Measurements from ENCODE around the gene EFNA1.
A peak's percentile ranks its signal among the peaks of the same experiment; 100 is the strongest.

DNA sequence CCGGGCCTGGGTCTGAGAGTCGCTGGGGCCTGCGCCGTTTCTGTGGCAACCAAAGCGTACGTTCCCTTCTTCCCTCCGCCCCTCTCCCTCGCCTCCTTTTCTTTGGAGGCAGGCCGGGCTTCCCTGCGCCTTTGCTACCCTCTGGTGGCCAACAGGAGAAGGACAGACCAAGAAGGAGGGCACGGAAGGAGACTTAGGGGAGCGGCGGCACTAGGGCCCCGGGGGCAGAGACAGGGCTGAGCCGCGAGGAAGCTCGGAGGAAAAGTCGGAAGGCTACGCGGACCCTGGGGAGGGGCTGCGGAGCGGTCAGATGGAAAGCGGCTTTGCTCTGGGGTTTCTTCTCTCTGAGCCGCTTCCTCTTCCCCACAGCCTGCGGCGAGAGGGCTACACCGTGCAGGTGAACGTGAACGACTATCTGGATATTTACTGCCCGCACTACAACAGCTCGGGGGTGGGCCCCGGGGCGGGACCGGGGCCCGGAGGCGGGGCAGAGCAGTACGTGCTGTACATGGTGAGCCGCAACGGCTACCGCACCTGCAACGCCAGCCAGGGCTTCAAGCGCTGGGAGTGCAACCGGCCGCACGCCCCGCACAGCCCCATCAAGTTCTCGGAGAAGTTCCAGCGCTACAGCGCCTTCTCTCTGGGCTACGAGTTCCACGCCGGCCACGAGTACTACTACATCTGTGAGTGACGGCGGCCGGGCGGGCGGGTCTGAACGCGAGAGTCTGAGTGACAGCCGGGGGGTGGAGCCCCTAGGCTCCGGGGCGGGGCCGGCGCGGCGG lies 42.8 kb upstream of the EFNA1 start:
- TF ChIP-seq, protein P1, sequence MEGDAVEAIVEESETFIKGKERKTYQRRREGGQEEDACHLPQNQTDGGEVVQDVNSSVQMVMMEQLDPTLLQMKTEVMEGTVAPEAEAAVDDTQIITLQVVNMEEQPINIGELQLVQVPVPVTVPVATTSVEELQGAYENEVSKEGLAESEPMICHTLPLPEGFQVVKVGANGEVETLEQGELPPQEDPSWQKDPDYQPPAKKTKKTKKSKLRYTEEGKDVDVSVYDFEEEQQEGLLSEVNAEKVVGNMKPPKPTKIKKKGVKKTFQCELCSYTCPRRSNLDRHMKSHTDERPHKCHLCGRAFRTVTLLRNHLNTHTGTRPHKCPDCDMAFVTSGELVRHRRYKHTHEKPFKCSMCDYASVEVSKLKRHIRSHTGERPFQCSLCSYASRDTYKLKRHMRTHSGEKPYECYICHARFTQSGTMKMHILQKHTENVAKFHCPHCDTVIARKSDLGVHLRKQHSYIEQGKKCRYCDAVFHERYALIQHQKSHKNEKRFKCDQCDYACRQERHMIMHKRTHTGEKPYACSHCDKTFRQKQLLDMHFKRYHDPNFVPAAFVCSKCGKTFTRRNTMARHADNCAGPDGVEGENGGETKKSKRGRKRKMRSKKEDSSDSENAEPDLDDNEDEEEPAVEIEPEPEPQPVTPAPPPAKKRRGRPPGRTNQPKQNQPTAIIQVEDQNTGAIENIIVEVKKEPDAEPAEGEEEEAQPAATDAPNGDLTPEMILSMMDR (IDR thresholded peaks at IDR 0.05): peak; percentile 90
- TF ChIP-seq FOXJ3 (CRISPR knock-in tag; IDR thresholded peaks at IDR 0.05; ENCODE audit: borderline replicate concordance) (no peak), CREB1 (CRISPR knock-in tag; IDR thresholded peaks at IDR 0.05) (no peak), NFE2L1 (CRISPR knock-in tag; IDR thresholded peaks at IDR 0.05) (no peak; the same call in 1 of the 2 replicates), FOXP1 (CRISPR knock-in tag; IDR thresholded peaks at IDR 0.05; ENCODE audit: borderline replicate concordance) (0 out of 2 replicates have a peak, but pooled peaks have one; percentile 2), CREM (CRISPR knock-in tag; IDR thresholded peaks at IDR 0.05) (no peak), ATF1 (CRISPR knock-in tag; IDR thresholded peaks at IDR 0.05) (no peak), SMAD4 (CRISPR knock-in tag; IDR thresholded peaks at IDR 0.05) (no peak)
- TF ChIP-seq, protein P2, sequence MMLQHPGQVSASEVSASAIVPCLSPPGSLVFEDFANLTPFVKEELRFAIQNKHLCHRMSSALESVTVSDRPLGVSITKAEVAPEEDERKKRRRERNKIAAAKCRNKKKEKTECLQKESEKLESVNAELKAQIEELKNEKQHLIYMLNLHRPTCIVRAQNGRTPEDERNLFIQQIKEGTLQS (CRISPR knock-in tag; conservative IDR thresholded peaks at IDR 0.05): no peak
- TF ChIP-seq, protein P3, sequence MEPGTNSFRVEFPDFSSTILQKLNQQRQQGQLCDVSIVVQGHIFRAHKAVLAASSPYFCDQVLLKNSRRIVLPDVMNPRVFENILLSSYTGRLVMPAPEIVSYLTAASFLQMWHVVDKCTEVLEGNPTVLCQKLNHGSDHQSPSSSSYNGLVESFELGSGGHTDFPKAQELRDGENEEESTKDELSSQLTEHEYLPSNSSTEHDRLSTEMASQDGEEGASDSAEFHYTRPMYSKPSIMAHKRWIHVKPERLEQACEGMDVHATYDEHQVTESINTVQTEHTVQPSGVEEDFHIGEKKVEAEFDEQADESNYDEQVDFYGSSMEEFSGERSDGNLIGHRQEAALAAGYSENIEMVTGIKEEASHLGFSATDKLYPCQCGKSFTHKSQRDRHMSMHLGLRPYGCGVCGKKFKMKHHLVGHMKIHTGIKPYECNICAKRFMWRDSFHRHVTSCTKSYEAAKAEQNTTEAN (CRISPR knock-in tag; IDR thresholded peaks at IDR 0.05): 0 out of 2 replicates have a peak, but pooled peaks have one; percentile 24
- TF ChIP-seq, protein P4, sequence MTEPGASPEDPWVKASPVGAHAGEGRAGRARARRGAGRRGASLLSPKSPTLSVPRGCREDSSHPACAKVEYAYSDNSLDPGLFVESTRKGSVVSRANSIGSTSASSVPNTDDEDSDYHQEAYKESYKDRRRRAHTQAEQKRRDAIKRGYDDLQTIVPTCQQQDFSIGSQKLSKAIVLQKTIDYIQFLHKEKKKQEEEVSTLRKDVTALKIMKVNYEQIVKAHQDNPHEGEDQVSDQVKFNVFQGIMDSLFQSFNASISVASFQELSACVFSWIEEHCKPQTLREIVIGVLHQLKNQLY (CRISPR knock-in tag; IDR thresholded peaks at IDR 0.05): no peak
- TF ChIP-seq, protein P5, sequence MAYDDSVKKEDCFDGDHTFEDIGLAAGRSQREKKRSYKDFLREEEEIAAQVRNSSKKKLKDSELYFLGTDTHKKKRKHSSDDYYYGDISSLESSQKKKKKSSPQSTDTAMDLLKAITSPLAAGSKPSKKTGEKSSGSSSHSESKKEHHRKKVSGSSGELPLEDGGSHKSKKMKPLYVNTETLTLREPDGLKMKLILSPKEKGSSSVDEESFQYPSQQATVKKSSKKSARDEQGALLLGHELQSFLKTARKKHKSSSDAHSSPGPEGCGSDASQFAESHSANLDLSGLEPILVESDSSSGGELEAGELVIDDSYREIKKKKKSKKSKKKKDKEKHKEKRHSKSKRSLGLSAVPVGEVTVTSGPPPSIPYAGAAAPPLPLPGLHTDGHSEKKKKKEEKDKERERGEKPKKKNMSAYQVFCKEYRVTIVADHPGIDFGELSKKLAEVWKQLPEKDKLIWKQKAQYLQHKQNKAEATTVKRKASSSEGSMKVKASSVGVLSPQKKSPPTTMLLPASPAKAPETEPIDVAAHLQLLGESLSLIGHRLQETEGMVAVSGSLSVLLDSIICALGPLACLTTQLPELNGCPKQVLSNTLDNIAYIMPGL (CRISPR knock-in tag; IDR thresholded peaks at IDR 0.05): no peak; the same call in 1 of the 2 replicates

Measured in WTC11 (cell line).